ENCODE measurements around the gene FIG4. TPM values are rescaled to one million over a fixed set of nuclear protein-coding genes. Genes with fewer than 3 reads are reported as not detected.

FIG4 gene
- total RNA-seq, 1 experiment from 2014 or later: 15.7 TPM

GRCh38 chr6:109853951-109854350, 162.9 kb downstream of the FIG4 start (continued):
- TF ChIP-seq ZBTB33 (IDR thresholded peaks at IDR 0.05; ENCODE audit: extremely low read depth, insufficient replicate concordance, low read length) (no peak), SP1 (IDR thresholded peaks at IDR 0.05; ENCODE audit: low read depth) (no peak), POLR2AphosphoS5 (IDR thresholded peaks at IDR 0.05; ENCODE audit: low read depth, low read length) (no peak), SIN3A (IDR thresholded peaks at IDR 0.05; ENCODE audit: low read depth) (no peak)

GRCh38 chr6:109854541-109855308, 163.6 kb downstream of the FIG4 start:
- intact Hi-C loops (cut with micrococcal nuclease): no loop called here
- CTCF ChIA-PET: no interaction called here
- POLR2A ChIA-PET: no interaction called here
- H3K9me3 ChIP-seq (ENCODE audit: control insufficient read depth in 1 of 2, insufficient read depth in 1 of 2, low read depth in 1 of 2, low read length in 2 of 2): no peaks in the 10 kb centered on the region
- TF ChIP-seq POLR2AphosphoS5 (IDR thresholded peaks at IDR 0.05; ENCODE audit: low read depth, low read length) (no peak), SP1 (IDR thresholded peaks at IDR 0.05; ENCODE audit: low read depth) (no peak), TCF7L2 (IDR thresholded peaks at IDR 0.05; ENCODE audit: borderline replicate concordance, extremely low read depth, insufficient read depth, insufficient read length) (no peak), ATF3 (IDR thresholded peaks at IDR 0.05) (no peak), SIN3A (IDR thresholded peaks at IDR 0.05; ENCODE audit: low read depth) (no peak), EZH2phosphoT487 (IDR thresholded peaks at IDR 0.05; ENCODE audit: borderline replicate concordance) (no peak), EZH2 (IDR thresholded peaks at IDR 0.05) (no peak), RAD21 (IDR thresholded peaks at IDR 0.05; ENCODE audit: low read depth) (no peak), YY1 (IDR thresholded peaks at IDR 0.05; ENCODE audit: extremely low read depth, insufficient replicate concordance, low read depth, low read length) (no peak), CTCF (IDR thresholded peaks at IDR 0.05 in 2 of 3, conservative IDR thresholded peaks at IDR 0.05 in 1 of 3; ENCODE audit: borderline replicate concordance in 1 of 3, insufficient read depth in 1 of 3, low read depth in 2 of 3, low read length in 2 of 3) (no peak), FOSL1 (IDR thresholded peaks at IDR 0.05; ENCODE audit: low read depth) (no peak), ELF1 (IDR thresholded peaks at IDR 0.05; ENCODE audit: borderline replicate concordance, low read depth) (no peak), REST (IDR thresholded peaks at IDR 0.05; ENCODE audit: low read depth) (no peak)
- no peaks in the 10 kb centered on the region for H3K79me2 ChIP-seq (ENCODE audit: insufficient read depth, low read length)
- no peak for ATAC-seq
- H3K36me3 ChIP-seq (ENCODE audit: control insufficient read depth in 1 of 2, insufficient read depth in 2 of 2, low read length in 2 of 2): no peaks in the 10 kb centered on the region
- no peaks in the 10 kb centered on the region for H3K9me2 ChIP-seq (ENCODE audit: insufficient read depth)
- no TSS peak for BruUV-seq (replicated peaks)
- no peak overlapping the region for H3K4me3 ChIP-seq (replicated peaks in 1 of 2; ENCODE audit: low read depth in 1 of 2, low read length in 2 of 2)
- H3K27me3 ChIP-seq (ENCODE audit: insufficient read depth, low read length): no peaks in the 10 kb centered on the region
- H3K9ac ChIP-seq (ENCODE audit: low read length): no peak overlapping the region
- no peak for DNase-seq (ENCODE audit: low read depth, low spot score)
- no peak overlapping the region for H3K4me2 ChIP-seq (ENCODE audit: low read length)
- H3K27ac ChIP-seq (ENCODE audit: low read depth, low read length): no peak overlapping the region
- no peak overlapping the region for H2AFZ ChIP-seq (ENCODE audit: low read depth, low read length, poor library complexity, severe bottlenecking)
- no peaks in the 10 kb centered on the region for H3K4me1 ChIP-seq (ENCODE audit: control insufficient read depth in 1 of 2, insufficient read depth in 2 of 2, low read length in 2 of 2)
- H4K20me1 ChIP-seq (ENCODE audit: insufficient read depth): no peaks in the 10 kb centered on the region
- RAD21 ChIA-PET (ENCODE audit: low non-redundant PET in 1 of 2, low total read pairs in 2 of 2, uncharacterized antibody in 2 of 2, unreplicated experiment in 2 of 2): no interaction called here

All from HCT116 (cell line).